ENCODE measurements around the gene SAMD7.

SAMD7 gene

DNA sequence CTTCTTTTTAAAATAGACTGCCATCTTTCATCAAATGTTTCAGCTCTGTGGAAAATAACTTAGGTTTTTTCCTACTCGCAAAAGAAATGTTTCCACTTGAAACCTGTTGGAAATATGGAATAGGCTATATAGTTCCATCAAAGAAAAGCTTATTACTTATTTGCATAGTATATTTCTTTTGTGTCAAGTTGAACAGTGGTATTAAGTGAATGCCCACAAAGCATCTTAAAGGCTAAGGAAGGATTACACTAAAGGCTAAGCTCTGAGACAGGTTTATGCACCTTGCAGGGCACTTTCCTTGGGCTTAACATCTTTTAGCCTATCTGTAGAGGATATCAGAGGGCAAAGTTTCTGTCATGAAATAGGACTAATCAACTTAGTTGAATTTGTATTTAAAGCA, at the start of gene SAMD7:
Gene SAMD7 (plus strand): TSS at position 301 of the 400 bp plus-strand sequence. CDS start 7,927 bp downstream, outside the sequence.
- DNase-seq: no peak

GRCh38 chr3:169861871-169862270, 49.5 kb upstream of the SAMD7 start:
- DNase-seq: no peak

DNA sequence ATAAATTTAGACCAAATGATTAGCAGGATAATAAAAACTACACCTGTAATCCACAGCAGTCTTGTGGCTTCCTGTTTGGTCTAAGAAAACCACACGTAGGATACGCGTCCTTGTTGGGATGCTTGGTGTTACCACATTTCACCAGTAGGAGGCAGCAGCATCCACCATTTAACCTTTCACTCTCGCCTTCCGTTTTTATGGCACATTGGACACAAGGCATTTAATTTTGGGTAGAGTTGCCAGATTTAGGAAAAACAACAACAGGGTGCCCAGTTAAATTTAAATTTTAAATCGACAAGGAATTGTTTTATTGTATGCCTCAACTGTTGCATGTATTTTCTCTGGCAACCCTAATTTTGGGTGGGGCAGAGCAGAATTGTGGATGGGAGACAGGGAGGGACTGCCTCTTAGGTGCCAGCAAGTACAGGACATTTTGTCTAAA, 47.9 kb upstream of the SAMD7 start:
- peak; percentile 76 to 77 for DNase-seq

- DNase-seq: no peak
Observed at GRCh38 chr3:169864270-169864669, 47.1 kb upstream of the SAMD7 start.

DNA sequence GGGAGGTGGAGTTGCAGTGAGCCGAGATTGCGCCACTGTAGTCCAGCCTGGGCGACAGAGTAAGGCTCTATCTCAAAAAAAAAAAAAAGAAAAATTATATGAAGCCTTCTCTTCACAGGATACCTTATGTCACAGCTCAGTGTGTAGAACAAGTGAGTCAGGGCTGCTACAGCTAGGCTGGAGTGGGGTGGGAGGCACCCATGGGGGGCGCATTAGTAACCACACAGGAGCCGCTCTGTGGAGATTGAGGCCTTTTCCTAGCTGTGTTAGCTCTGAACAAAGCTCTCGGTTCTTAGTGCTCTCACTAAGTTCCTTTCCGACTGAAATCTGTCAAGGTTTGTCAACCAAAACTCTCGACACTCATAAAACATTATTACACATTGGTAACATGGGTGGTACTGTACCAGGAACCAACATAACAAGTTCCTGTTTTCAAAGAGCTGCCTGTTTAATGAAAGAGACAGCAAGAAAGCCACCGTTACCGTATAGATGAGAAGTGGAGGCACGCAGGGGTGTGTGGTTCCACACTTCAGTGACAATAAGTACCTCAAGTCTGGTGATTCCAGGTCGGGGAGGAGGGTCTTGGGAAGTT, 46.1 kb upstream of the SAMD7 start:
- peak in 1 of 2 donors; percentile 4 for DNase-seq

DNA sequence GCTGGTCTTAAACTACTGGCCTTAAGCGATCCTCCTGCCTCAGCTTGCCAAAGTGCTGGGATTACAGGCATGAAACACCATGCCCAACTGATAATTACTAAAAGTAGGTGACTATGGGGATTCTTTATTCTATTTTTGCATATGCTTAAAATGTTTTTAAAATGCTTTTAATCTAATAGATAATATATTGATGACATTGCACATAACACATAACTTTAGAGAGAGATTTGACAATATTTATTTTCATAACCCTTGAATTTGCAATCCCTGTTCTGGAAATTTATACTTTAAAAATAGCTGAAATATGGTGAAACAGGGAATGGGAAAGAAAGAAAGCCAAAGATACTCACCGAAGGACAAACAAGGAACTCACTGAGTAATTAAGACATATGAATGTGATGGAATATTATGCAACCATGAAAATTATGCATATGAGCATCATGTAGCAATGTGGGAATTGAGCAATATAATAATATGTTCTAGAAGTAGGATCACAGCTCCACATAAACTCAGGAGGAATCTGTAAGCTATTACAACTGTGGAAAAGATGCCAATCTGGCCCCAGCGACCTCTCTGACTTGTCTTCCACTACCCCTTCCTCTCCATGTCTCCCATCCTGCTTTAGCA, 43.7 kb upstream of the SAMD7 start:
- no peak for DNase-seq

DNA sequence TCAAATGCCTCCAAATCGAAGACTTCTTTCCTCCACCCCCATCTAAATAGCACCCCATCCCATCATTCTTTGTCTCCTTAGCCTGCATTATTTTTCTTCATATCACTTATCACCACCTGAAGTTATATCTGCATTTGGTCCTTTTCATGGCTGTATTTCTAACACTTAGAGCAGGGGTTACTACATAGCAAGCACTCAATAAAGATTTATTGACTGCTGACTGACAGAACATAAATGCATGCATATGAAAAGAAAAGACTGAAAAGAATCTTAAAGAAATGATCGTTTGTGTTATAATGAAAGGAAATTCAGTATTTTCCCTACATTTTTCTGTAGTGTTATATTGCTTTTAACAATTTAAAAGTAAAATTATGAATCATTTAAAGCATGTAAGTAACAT, 43.0 kb upstream of the SAMD7 start:
- no peak for DNase-seq

DNA sequence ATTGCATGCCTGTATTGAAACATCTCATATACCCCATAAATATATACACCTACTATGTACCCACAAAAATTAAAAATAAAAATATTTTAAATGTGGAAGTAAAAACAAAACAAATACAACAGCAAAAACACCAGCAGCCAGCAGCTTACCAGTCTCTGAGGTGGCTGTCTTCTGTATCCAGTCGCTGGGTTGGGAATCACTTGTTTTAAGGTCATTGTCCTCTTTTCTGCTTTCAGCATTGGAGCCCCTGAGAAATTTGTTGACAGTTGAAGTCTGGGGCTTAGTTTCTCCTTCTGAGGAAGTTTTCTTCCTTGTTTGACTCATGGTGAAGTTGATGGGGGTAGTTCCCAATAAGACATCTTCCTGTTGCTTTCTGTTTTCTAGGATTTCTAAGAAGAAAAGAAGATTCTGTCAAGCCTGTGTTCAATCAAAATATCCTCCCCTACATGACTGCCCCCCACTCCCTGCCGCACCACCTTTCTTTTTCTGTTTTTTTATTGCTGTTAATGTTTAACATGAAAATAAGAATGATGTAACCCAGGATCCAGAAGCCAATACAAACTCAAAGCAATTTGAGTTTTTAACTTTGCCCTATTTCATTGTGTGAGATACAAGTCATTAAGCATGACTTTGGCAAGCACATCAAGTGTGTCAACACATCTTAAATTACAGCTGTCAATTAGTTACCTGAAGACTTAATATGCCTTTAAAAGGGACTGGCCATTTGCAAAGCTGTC, 41.7 kb upstream of the SAMD7 start, which contains the start of gene LRRC31:
Gene LRRC31 (minus strand): TSS at position 452 of the 737 bp plus-strand sequence. CDS start 128 bp downstream, at position 324.
- DNase-seq: no peak

GRCh38 chr3:169871129-169871886, 40.1 kb upstream of the SAMD7 start:
- DNase-seq: peak in 1 of 2 donors; percentile 3

GRCh38 chr3:169879013-169879557, 32.3 kb upstream of the SAMD7 start:
- DNase-seq: no peak

- DNase-seq: no peak
Observed at GRCh38 chr3:169879845-169880575, 31.4 kb upstream of the SAMD7 start.

DNA sequence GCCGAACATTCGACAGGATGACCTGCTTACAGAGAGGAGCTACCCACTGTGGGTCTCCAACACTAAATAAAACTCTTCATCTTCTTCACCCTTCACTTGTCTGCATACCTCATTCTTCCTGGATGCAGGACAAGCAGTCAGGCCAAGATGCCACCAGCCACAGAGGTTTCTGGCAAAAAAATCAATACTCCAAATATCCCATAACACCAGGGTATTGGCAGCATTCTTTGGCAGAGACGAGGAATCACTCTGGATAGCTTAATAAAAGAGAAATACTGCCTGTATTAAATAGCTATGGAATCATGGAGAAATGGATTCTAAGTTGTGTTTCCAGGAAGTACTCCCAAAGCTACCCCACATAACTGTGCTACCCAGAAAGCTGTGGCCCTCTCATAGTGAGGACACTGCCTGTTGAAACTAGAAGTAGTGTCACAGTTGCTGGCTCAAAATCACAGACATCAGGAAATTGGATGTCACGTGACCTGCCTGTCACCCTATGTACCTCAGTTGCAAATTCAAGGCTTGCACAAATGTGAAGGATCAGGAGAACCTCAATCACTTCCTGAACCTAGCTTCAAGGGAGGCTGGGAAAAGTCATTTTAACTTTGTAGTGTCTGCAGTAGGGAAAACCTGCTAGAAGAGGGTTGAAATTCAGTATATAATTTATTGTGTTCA, 30.7 kb upstream of the SAMD7 start:
- no peak for DNase-seq

- no peak for DNase-seq
Observed at GRCh38 chr3:169886671-169887070, 24.7 kb upstream of the SAMD7 start.

- no peak for DNase-seq
Observed at GRCh38 chr3:169891886-169892285, 19.5 kb upstream of the SAMD7 start.

DNA sequence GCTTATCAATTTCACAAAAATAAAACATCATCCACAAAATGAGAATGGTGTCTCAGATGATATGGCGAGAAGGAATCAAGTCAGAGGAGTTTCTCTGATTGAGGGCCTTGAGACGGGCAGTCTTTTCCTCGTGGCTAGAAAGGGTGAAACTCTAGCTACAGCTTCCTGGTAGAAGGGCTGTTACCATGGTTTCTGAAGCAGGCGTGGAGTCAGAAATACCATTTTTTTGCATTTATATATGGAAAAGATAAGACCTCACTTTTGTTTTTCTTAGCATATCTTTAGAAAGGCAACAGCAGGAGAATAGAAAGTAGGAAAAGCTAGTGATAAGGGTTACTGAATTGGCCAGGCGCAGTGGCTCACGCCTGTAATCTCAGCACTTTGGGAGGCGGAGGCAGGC, 17.3 kb upstream of the SAMD7 start:
- no peak for DNase-seq

- no peak for DNase-seq
Observed at GRCh38 chr3:169895072-169895471, 16.3 kb upstream of the SAMD7 start.

- DNase-seq: no peak
Observed at GRCh38 chr3:169897284-169897683, 14.1 kb upstream of the SAMD7 start.

DNA sequence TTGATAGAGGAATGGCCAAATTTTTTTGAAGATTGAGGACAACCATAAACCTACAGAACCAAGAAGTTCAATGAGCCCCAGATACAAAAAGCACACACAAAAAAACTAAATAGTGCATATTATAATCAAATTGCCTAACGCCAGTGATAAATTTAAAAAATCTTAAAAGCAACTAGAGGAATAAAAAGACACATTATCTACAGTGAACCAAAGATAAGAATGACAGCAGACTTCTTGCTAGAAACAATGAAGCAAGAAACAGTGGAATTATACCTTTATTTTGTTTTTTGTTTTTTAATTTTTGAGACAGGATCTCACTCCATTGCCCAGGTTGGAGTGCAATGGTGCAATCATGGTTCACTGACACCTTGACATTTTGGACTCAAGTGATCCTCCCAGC, 9.9 kb upstream of the SAMD7 start:
- DNase-seq: no peak

DNA sequence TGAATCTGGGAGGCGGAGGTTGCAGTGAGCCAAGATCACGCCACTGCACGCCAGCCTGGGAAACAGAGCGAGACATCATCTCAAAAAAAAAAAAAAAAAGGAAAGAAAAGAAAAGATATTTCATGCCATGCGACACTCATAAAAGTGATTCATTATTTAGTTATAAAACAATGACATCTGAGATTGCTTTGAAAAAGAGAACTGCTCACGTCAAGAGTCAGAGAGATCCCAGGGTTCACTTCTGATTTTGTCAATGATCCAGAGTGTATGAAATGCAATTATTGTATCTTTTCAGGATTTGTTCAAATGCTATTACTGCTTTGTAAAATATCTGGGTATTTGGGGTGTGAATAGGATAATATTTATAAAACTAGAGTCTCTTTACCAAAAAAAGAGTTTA, 6.0 kb upstream of the SAMD7 start:
- no peak for DNase-seq

DNA sequence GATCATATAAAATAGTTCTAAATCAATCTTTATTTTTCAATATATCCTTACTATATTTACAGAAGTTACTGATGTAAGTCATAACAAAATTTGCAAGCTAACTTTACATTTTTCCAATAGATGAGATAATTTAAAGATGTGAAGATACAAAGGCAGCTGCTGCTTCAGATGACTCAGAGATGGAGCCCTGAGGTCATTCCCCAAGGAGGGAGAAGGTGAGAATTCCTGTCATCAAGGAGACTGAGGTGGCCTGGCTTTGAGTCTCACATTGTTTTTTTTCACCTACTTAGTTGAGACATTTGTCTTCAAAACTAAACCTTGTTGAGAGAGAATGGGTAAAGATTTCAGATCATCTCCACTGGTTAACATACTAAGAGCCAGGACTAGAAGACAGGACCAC, 3.9 kb upstream of the SAMD7 start:
- no peak for DNase-seq

DNA sequence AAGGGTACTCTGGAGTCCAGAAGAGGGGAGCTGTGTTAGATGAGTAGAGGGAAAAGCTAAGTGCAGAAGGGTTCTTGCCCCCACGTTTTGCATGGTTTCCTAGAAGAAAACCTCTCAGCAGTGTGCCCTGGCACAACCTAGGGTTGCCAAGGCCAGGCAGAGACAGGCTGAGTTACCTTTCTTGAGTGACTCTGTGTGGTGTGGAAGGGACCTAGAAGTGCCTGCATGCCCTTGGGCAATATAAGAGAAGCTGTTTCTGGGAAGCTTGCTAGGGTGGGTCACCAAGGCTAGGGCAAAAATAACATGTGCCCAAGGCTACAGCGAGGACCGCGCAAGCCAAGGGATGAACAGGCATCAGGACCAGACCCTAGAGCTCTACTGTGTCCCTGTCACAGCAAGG, 3.4 kb upstream of the SAMD7 start:
- DNase-seq: no peak

- DNase-seq: no peak
Observed at GRCh38 chr3:169913323-169913722, 2.0 kb downstream of the SAMD7 start.

Data from CD4-positive, alpha-beta T cell treated with Interleukin-4 for 1 hour (primary cell).